Ovary (tissue), 9 donors: ENCODE measurements around the gene CD36. TPM values are rescaled to one million over a fixed set of nuclear protein-coding genes. Genes with fewer than 3 reads are reported as not detected.

Experiments
- DNase-seq, 5 donors: peaks; one replicate each; pipeline ENCODE4 v3.0.0-alpha.2; 2019 to 2020
- H3K27ac ChIP-seq, 2 donors: fragments of 200-600 bp; one replicate each; pipeline versions ENCODE4 v1.5.1 to v1.8.0; 2019 to 2022
- H3K27me3 ChIP-seq: fragments of 200-600 bp; one replicate; pipeline ENCODE4 v1.8.0; 2022
- H3K36me3 ChIP-seq: fragments of 200-600 bp; sonication (generic); one replicate; pipeline ENCODE4 v1.5.1; 2019
- H3K4me1 ChIP-seq: one replicate; pipeline ENCODE4 v1.8.1; 2013; ENCODE audit warnings: mild to moderate bottlenecking, moderate library complexity; ENCODE audit not compliant: insufficient read depth
- H3K4me3 ChIP-seq: fragments of 200-600 bp; sonication (generic); one replicate; pipeline ENCODE4 v1.5.1; 2017
- H3K9me3 ChIP-seq, 2 donors: fragments of 200-600 bp in 1 of 2; sonication (generic) in 1 of 2; one replicate each; pipeline versions ENCODE4 v1.5.1 to v1.8.1; 2013 to 2019; ENCODE audit warnings: mild to moderate bottlenecking in 1 of 2, moderate library complexity in 1 of 2
- CTCF ChIP-seq, 3 donors: fragments of 450-650 bp in 2 of 3; fragments of 200-600 bp in 1 of 3; IDR thresholded peaks; one replicate each; pipeline versions ENCODE4 v1.5.1 to v1.8.0; 2016 to 2022; ENCODE audit warnings: antibody characterized with exemption in 3 of 3, mild to moderate bottlenecking in 1 of 3
- EP300 ChIP-seq: sonication (generic); formaldehyde crosslinking; IDR thresholded peaks from one replicate; pipeline ENCODE4 v1.6.1; 2017; ENCODE audit warnings: antibody characterized with exemption
- POLR2A ChIP-seq: fragments of 450-650 bp; IDR thresholded peaks from one replicate; pipeline ENCODE4 v1.6.1; 2017; ENCODE audit warnings: antibody characterized with exemption, mild to moderate bottlenecking, moderate library complexity
- WGBS, 3 donors: extraction: QIAGEN DNeasy Blood & Tissue Kit in 1 of 3; methylation state at CpG; one replicate each; pipeline versions ENCODE4 v1.1.5 to v1.1.7; 2013 to 2017; 5-methylcytosine and 5-hydroxymethylcytosine counted together
- intact Hi-C, 4 donors: fragments of 100-400 bp; cut with DNase I; formaldehyde crosslinking; loops; one replicate each; pipeline versions ENCODE4 v1.11.0 to v1.15.1; 2022 to 2023
- polyA plus RNA-seq, 2 donors: library from polyadenylated mRNA; stranded (reverse); fragments of 200-250 nt in 1 of 2; fragments of 350-450 nt in 1 of 2; fragmentation: Illumina TruSeq in 1 of 2; extraction: RNeasy Lipid Tissue Mini Kit (QIAGEN cat#74804) in 1 of 2; gene quantifications; one replicate each; pipeline ENCODE4 v1.2.3, GENCODE V29; 2013 to 2014
- total RNA-seq, 7 donors: library from RNA; depleted of rRNA in 2 of 7; stranded (reverse); fragments of >200 nt in 2 of 7; fragmentation: NEBNext Ultra II Directional in 3 of 7; extraction: Animal tissue kit (Norgen Biotek cat#: 25700) in 3 of 7; gene quantifications; one replicate each; pipeline versions ENCODE4 v1.1.0 to v1.2.4, GENCODE V29; 2016 to 2023
- donor health status: DM: no; HTN: no; CAD: no; lungs with moderate emphysema.
- donor health status: DM: no; HTN: no; CAD: no.
- donor health status: Bipolar disorder and iron deficiency.
- donor health status: DM: yes; HTN: yes; CAD: no.
- donor health status: DM: no; HTN: no; CAD: no.
- donor health status: DM: yes; HTN: yes; CAD: no.

CD36 gene
- total and polyA plus RNA-seq, 9 donors = 3.1 to 55.4 (median 9.1) TPM

- no peaks in the 10 kb centered on the region for H3K36me3 ChIP-seq
- TF ChIP-seq POLR2A (no peak), EP300 (no peak), CTCF (IDR thresholded peaks at IDR 0.05) (no peak)
- intact Hi-C loops = no loop called here
- no peaks in the 10 kb centered on the region for H3K27me3 ChIP-seq
- H3K9me3 ChIP-seq = no peaks in the 10 kb centered on the region
- 94 to 99% (median 96%) methylated on average over 5 of the region's 5 CpGs for WGBS, 3 donors
- no peak overlapping the region for H3K4me3 ChIP-seq
- DNase-seq = no peak
- H3K27ac ChIP-seq = no peak overlapping the region
- no peaks in the 10 kb centered on the region for H3K4me1 ChIP-seq
Observed at GRCh38 chr7:80651471-80651870, 13.0 kb downstream of the CD36 start.

- Histone ChIP-seq H3K9me3 (no peaks in the 10 kb centered on the region), H3K27ac (no peak overlapping the region), H3K4me3 (no peak overlapping the region), H3K4me1 (no peaks in the 10 kb centered on the region), H3K27me3 (no peaks in the 10 kb centered on the region), H3K36me3 (no peaks in the 10 kb centered on the region)
- no peak for TF ChIP-seq EP300
- no peak for TF ChIP-seq POLR2A
- TF ChIP-seq CTCF (IDR thresholded peaks at IDR 0.05) = no peak
- no peak for DNase-seq
- intact Hi-C loops = no loop called here
- WGBS, 3 donors = 89 to 98% (median 94%) methylated on average over 1 of the region's 1 CpG
Observed at GRCh38 chr7:80653244-80653643, 14.8 kb downstream of the CD36 start.

GRCh38 chr7:80654887-80655340, 16.5 kb downstream of the CD36 start:
- no peaks in the 10 kb centered on the region for H3K9me3 ChIP-seq
- TF ChIP-seq EP300 (no peak), CTCF (IDR thresholded peaks at IDR 0.05) (no peak)
- H3K27ac ChIP-seq = no peak overlapping the region
- peaks cover 1% of the 10 kb centered on the region for H3K4me1 ChIP-seq
- H3K4me3 ChIP-seq = no peak overlapping the region
- H3K27me3 ChIP-seq = no peaks in the 10 kb centered on the region
- WGBS, 3 donors = 79 to 87% (median 84%) methylated on average over 2 of the region's 2 CpGs
- no peak for DNase-seq
- intact Hi-C loops = no loop called here
- no peaks in the 10 kb centered on the region for H3K36me3 ChIP-seq

GRCh38 chr7:80656029-80656428, 17.6 kb downstream of the CD36 start:
- no peaks in the 10 kb centered on the region for H3K9me3 ChIP-seq
- no peak overlapping the region for H3K27ac ChIP-seq
- DNase-seq = no peak
- H3K4me3 ChIP-seq = no peak overlapping the region
- no peaks in the 10 kb centered on the region for H3K36me3 ChIP-seq
- peaks cover 1% of the 10 kb centered on the region for H3K4me1 ChIP-seq
- TF ChIP-seq EP300 (no peak), POLR2A (no peak), CTCF (IDR thresholded peaks at IDR 0.05) (no peak)
- no peaks in the 10 kb centered on the region for H3K27me3 ChIP-seq
- intact Hi-C loops = no loop called here
- 85 to 90% (median 89%) methylated on average over 4 of the region's 4 CpGs for WGBS, 3 donors
